Activated CD4-positive, alpha-beta T cell treated with anti-CD3 and anti-CD28 coated beads, Interleukin-2, amount 50 U/mL, for 24 hours (primary cell): Measurements from ENCODE around the gene MYO16.

Experiments used
- DNase-seq, 2 donors: peaks; one replicate each; pipeline ENCODE4 v3.0.0-alpha.2; 2020; ENCODE audit warnings: low read depth in 1 of 2, low spot score in 1 of 2

Gene MYO16

DNA sequence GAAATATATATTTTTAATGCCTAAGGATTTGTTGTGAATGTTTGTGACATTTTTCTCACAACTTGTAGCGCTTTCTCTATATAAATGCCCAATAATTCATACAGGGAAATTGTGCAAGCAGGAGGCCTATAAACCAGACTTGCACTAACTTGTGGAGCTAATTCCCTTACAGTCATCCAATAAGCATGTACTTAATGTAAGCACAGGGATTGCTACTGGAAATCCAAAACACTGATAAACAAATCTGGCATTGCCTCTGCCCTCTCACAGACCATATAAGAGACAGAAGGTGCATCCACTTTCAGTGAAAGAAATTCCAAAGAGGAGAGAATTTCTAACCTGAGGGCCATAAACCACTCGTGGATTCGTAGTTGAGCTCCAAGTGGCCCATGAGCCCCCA is 518.8 kb downstream of the MYO16 start:
- no peak for DNase-seq

DNA sequence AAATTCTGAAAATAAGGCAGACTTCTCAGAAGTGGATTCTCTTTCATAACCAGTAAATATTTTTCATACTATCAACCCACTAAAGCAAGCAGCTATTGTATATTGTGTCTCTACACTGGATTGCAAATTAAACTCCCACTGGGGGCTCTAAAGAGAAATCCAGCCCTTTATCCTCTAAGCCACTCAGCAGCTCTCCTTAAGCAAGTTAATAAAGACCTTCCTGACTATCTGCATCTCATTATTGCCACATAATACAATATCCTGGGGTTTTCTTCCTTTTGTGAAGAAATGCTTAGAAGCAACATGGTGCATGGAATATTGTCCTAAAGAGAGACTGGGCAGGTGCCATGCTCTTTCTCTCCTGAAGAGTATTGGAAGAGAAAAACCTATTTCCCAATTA is 521.3 kb downstream of the MYO16 start:
- no peak for DNase-seq

DNA sequence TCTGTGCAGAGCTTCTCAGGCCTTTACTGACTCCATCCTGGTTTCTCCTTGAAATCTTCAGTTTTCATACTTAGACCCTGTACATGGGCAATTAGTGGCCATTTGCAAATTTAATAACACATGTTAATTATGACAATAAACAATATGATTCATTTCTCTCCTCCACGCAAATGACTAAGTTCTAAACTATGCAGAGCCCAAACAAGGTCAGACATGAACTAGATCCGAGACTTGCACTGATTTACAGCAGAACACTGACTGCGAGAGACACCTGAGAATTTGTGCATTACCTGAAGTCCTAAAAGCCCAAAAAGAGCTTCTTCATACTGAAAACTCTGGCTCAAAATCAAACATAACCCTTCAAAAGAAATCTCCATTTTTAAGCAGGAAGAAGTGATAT is 521.8 kb downstream of the MYO16 start:
- DNase-seq = no peak

DNA sequence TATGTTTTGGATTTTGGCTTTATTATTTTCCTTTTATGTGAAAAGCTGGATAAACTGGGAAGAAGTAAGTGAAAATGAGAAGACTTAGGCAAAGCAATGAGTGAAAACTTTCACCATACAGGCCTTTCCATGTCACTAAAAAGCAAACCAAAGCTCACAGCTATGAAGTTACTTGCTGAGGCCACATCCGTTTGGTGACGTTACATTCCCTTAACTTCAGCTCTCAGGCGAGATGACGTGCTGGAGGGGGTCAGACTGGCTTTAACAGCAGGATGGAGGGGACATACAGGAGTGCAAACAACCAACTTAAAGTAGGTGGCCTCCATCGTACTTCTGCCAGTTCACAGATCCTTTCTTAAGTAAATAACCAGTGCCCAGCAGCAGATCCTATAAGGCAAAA is 522.3 kb downstream of the MYO16 start:
- no peak for DNase-seq

DNA sequence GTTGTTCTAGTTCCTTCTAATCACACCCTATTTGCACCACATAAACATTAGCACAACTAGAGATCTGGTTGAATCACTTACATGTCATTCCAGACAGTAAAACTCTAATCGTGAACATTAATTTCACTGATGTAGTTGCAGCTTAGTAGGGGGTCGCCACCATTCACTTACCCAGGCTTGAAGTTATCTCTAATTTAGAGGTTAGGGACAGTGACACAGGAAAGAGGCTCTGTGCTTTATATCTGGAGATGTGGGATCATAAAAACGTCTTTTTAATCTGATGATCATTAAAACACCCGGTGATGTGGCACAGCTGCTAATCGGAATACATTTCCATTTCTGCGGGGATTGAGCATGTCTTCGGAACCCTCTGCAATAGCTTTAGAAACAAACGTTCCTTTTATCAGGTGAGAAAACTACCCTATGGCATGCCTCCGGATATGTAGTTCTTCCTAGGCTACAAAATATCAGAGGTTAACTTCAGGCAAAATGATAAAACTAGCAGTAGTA is 523.0 kb downstream of the MYO16 start:
- no peak for DNase-seq

DNA sequence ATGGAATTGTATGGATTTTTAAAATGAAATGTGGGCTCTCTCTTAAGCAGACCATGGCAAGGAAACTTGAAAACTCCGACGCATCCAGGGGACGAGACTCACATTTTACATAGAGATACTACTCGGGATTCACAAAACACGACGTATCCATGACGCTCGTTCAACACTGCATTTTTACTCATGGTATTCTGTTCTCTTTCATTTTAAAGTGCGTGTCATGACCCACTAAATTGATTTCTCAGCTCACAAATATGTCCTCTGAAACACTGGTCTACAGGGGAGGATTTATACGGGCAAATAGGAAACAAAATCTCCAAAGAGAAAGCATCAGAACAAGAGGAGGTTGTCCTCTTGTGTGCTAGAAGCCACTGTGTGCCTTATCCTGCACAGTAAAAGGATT is 523.5 kb downstream of the MYO16 start:
- DNase-seq = no peak

DNA sequence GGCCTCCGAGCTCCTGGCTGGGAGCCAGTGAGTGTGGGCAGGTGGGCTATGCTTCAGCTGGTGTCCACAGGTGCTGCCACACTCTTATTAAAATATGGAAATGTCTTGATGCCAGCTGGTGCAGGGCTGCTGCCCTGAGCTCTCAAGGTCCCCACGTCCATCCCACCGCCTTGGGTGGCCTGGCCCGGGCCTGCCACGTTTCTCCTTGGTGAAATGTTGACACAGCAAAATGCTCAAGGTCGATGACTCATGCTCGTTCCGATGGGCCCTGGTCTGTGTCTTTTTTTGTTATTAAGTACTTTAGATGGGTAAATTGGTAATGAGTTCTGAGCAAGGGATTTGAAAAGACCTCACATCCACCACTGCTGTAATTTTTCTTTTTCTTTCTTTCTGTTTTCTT is 524.7 kb downstream of the MYO16 start:
- DNase-seq = no peak

DNA sequence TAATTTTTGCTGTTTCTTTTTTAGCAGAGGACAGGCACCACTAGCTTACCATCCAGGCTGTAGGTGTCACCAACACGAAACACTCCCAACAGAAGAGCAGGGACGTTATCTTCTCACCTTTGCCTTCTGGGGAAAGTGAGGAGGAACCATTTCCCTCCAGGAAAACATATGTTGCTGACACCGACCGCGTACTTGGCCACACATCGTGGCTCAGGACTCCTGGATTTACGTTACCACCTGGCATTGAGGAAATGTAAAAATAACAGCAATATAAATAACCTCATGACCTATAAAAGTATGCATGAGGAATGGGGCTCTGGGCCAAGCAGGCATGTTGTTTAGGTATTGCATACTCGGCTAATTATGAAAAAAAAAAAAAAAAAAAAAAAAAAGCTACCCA is 525.1 kb downstream of the MYO16 start:
- DNase-seq = no peak

DNA sequence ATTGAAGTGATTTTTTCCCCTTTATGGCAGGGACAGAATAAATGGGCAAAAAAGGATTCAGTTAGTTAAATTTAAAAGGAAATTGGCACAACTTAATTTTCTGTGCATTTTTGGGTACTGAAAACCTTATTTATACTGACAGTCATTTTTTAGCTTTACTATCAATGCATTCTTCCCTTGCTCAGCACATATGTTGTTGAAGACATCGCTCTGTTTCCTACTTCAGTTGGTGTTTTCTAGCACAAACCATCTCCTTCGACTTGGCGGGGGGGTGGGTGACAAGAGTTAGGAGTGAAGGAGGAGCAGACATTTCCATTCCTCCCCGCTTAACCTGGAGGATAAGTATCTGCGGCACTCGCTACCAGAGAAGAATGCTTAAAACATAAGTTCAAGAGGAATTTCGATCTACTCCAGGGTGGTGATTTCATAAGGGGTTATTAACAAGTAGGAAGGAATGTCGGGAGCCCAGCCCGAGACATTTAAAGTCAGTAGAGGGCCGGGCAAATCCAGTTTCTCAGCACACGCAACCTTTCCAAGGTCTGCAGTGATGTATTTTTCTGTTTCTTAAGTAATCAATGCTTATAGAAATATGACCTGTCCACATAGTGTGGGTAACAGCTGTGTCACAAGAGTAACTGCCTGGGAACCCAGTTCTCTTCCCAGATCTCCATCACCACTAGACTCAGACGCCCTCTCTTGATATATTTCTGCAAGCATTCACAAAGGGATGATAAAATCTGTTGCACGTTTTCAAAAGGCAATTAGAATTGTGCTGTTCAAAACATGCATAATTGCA is 525.8 kb downstream of the MYO16 start:
- no peak for DNase-seq

DNA sequence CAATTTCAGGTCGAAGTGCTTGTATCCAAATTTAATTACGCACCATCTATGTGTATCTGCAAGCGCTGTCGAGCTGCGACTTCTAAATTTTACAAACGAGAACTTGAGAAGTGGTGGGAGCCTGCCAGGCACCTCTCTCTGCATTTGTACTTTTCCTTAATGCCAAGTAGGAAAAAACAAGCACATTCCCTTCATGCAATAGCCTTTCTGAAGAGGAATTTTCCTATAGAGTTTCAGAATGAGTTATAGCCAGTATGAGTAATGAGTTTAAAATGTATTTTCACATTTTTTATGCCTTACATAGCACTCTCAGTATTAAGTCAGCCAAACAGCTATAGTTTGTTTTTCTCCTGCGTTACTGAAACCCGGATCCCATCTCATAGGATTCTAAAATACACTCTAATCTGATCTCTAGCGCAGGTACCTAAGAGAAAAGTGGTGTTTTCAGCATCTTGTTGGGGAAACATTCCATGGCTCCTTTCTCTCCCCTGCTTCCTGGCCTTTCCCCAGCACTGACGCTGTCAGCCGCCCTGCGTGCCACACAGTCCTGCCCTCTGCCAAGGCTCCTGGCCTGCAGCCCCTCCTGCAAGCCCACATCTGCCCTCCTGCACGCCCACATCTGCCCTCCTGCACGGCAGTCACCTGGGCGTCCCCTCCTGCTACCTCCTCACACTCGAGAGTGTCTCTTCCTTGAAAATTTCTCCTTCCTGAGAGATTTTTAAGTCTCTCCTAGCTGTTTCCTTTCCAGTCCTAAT is 526.9 kb downstream of the MYO16 start:
- no peak for DNase-seq

DNA sequence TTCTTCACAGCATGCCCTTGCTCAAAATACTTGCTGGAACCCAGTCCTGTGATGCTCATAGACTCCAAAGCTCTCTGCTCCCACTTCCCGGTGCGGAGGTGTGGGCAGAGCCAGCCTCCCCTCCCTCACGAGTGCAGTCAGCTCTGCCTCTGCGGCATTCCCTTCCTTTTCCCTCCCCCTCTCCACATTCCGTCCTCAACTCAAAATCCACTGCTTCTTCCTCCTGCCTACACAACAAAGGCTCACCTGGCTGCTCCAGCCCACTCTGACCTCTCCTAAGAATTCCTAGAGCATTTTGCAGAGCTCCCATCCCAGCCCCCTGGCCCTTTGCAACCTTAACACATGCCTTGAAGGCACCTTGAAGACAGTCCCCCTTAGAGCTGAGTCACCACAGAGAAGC is 527.9 kb downstream of the MYO16 start:
- no peak for DNase-seq

DNA sequence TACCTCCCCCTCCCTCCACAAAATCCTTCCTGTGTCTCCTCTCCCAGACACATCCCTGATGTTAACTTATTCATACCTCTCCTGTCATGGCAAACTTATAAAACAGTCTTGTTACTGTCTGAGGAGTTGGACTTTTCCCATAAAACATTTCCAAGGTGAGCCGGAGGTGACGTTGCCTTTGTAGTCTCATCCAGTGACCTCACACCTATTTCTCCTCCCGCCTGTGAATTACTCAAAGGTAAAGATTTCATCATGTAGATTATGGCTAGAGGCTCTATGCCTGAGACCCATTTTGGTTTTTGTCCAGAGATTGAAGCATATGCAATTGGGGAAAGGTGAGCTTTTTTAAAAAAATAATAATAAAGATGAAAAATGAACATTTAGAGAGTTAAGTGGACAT is 529.0 kb downstream of the MYO16 start:
- DNase-seq = no peak

DNA sequence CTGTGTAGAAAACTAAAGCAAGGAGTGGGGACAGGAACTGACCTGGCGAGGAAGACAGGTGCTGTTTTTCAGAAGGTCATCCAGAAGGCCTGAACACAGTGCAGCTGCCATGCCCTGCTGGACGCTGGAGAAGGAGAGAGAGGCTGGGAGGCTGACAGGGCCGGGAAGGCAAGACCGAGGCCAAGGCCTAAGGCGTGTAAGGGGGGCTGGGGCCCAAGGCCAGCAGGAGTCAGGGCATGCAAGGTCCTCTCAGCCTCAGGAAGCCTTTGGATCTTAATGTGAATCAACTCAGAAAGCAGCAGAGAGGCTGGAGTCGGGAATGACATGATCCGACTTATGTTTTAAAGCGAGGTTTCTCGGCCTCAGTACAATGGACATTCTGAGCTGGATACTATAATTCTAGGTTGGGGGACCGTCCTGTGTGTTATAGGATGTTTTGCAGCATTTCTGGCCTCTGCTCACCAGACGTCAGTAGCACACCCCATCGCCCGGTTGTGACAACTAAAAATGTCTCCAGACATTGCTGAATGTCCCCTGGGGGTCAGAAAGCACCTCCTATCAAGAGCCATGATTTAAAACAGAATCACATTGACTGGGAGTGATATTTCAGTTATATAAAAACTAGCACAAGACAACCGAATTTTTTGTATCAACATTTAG is 530.4 kb downstream of the MYO16 start:
- DNase-seq = no peak

DNA sequence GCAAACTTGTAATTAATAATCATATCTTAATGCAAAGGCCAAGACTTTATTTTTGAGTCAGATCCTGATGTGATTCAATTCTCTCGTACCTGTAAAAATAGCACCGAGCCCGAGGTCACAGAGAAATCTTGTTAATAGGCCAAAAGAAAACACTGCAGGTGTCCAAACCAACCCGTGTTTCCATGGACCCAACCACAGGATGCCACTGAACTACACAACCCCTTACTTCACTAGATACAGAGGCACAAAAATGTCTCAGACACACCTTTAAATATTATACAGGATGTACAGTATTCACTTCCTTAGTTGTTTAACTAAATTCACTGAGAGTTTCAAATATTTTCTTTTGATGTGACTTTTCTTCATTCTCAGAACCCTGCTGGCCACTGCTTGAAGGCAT is 530.9 kb downstream of the MYO16 start:
- no peak for DNase-seq

DNA sequence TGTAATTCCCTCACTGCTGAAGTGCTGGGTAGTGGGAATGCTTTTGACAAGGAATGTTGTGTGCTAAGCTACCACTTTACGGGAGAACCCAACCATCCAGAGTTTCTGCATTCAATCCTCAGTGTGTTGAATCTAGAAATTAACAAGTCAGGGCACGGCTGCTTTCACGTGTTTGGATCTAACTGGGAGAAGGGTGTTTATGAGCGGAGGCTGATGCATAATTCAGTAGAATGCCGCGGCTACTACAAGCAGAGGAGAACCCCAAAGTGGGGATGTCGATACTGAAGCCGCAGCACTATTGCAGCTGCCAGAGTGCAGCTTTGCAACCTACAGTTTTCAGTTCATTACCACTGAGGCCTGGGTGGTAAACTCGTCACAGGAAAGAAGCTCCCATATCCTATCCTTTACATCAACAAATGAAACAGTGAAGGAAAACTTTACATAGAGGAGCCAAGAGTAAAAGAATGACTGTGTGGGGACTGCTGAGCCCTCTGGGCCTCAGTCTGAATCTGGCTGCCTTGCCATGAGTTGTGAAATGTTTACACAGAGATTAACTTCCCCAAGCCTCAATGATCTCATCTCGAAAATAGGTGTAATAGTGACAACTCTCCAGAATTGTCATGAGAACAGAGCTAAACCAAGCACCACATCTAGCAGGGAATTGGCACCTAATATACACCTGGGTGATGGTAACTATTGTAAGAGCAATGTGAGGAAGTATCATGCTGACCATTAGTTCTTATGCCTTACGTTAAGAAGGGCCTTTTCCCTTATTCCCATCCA is 531.7 kb downstream of the MYO16 start:
- DNase-seq = no peak

DNA sequence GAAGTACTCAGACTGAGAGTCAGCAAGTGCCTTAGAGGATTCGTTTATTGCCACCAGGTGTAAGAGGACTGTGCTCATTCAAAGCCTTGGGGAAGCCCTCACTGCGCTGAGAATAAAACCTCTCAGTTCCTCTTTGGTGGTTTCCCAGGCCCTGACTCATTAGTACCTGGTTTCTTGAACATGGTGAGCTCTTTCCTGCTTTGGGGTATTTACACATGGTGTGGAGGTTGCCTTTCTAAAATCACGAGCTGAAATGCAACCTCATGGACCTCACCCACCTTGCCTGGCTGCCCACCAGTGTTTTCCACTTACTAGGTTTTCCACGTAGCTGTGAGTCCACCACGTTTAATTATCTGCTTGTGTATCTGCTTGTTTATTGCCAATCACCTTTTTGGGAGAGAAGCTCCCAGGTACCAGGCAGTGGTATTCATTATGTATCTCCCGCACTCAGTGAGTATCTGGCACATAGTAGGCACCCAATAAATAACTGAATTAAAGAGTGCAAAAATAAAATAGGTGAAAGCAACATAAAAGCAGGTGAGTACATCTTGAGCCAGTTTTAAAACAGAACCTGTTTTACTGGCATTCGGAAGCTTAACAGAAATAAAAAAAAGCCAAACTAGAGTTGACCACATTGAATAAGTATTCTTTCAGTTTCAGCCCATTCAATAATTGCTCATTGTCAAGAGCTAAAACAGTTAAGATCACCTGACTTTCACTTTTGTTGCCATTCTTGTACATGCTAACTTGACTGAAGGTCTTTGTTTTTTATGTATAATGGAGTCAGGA is 533.0 kb downstream of the MYO16 start:
- DNase-seq = peak in 1 of 2 donors; percentile 11

DNA sequence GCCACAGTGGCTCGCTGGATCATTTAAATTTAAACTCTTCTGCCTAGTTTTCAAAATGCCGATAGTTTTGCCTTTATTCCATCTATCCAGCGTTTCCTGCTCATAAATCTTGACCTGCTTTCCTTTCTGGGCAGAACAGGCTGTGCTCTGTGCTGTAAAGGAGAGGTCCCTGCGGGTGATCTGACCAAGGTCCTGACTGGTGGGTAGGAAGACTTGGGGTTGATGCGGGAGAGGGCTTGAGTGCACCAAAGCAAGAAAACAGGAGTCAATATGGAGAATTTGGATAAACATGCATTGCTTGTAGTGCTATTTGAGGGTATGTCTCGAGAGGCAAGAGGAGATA is 533.6 kb downstream of the MYO16 start:
- DNase-seq = no peak

DNA sequence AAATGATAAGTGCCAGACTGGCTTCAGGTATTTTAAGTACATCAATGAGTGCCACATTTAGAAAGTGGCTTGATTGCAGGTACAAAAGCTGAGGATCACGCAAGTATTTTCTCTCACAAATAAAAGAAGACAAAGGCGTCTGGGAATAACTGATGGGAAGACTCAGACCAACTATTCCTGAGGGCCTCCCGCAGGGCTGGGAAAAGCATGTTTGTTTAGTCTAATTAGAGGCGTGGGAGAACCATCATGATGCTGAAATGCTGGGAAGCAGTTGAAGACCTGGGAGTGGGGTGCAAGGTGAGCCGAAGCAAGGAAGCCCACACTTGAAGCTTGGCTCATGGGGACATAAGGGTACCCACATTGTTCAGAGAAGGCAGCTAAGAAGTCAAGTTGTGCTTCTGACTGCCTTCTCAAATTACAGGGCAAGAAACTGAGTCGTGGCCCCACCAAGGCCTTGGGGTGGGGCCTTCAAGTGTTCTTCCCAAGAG is 536.0 kb downstream of the MYO16 start:
- DNase-seq = no peak

DNA sequence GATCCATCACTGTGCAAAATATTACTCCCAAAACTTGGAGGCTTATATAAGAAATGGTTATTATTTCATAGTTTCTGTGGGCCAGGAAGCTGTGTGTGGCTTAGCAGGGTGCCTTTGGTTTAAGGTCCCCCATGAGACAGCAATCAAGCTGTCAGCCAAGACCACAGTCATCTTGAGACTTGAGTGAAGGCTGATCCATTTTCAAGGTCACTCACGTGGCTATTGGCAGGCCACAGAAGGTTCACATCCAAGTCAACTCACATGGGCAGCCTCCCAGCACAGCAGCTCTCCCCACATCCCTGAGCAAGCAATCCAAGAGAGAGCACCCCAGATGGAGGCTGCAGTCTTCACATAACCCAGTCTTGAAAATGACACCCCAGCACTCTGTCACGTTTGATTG is 537.4 kb downstream of the MYO16 start:
- DNase-seq = no peak

DNA sequence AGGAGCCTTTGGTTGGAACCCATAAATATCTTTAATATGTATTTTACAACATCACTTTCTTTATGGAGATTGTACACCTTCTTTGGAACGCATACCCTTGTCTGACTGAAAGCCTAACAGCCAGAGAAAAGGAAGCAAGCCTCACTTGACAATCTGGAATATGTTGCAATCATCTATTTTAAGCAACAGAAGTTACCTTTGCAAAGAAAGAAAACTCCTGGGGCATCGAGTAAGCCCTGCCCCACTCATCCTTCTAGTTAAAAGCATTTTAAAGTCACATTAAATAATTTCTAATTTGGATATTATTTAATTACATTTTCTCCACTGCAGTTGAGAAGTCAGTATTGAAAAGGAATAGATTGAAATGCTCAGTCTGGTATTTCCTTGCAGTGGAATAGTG is 542.7 kb downstream of the MYO16 start:
- no peak for DNase-seq
